Activated gamma-delta T cell treated with Interleukin-2 at 50 U/mL for 16 hours (primary cell): ENCODE measurements around the gene CDYL.

Experiments
- DNase-seq: peaks from one replicate; pipeline ENCODE4 v3.0.0-alpha.2; 2020

The CDYL gene

DNA sequence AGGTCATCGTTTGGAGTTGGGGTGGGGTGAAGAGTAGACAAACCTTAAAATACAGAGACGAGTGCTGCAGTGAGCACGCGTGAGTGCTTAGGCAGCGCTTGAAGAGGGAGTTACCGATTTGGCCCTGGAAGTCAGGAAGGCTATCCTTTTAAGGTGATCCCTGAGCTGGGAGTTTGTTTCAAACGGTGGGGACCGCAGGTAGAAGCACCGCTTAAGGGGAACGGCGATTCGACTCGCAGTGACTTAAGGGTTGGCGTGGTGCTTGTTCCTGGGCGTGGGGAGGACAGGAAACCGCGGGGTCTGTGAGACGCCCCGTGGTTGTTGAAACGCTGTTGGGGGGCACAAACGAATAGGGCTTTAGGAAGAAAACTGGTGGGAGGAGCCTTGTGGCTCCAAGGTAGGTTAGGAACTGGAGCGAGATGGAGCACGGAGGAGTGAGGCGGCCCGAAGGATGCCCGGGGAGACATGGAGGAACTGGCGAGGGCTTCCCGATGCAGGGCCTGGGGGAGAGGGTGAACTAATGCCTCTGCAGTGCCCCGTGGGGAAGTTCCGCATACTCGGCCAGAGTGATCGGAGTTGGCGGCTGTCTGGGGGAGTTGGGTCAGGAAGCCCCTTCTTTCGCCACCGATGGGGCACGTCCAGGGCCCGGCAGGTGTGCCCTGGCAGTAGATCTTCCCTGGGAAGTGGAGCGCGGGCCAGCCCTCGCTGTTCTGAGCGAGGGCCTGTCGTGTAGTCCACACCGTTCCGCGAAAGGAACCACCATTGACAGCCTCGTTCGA, 1.3 kb upstream of the CDYL start:
- DNase-seq: peak; percentile 22

GRCh38 chr6:4775494-4776130, 592 bp upstream of the CDYL start:
- peak; percentile 69 for DNase-seq

GRCh38 chr6:4776493-4777393, 539 bp downstream of the CDYL start:
- peak; percentile 33 for DNase-seq

DNA sequence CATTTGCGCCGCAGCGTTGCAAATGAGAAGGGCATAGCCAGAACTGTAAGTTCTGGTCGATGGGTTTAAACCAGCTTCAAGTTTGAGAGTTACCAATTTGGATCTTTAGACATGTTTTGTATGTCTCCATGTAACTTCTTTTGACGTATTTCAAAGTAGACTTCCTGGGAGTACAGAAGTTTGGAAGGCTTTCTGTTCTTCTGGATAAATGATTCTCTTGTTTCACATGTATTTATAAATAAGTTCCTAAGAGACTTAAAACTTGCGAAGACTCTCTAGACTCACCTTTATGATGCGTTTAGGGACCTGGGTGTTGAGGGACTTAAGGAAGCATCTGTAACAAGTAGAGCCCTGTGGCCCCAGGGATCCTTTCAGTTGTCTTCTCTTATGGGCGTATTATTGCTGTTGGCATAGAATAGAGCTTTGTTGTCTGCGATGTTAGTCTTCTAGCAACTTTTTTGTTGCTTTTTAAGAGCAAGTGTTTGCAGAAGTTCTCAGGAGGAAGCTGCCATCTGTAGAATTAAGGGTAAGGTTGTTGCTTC, 1.3 kb downstream of the CDYL start:
- no peak for DNase-seq

DNA sequence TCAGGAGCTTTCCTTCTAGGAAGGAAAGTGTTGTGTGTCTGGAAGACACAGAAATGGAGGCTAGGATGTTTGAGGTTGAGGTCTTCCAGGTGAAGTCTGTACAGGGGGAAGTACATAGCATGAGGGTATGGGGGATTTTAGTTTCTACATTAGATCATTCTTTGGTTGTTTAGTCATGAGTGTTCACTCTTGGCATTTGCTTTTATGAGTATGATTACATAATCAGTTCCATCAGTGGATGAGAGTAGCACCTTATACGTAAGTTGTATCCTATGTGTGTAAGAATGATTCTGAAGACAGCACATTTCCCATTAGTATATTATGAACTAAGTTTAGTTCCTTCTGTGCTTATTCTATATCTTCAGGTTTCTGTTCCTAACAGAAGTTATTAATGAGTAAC, 1.9 kb downstream of the CDYL start:
- DNase-seq: no peak

DNA sequence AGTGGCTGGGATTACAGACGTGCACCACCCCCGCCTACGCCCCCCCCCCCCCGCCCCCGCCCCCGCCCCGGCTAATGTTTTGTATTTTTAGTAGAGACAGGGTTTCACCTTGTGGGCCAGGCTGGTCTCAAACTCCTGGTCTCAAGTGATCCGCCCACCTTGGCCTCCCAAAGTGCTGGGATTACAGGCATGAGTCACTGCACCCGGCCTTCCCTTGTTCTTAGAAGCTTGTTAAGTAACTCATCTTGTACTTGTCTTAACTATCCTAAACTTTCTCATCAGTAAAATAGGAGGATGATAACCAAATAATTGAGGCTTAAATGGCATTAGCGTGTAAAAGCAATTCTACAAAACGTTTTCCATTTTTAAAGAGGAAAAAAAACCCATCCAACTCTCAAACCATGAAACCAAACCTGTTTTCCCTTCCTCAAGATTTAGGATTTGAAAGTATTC, 4.2 kb downstream of the CDYL start:
- no peak for DNase-seq

GRCh38 chr6:4781426-4781825, 5.2 kb downstream of the CDYL start:
- DNase-seq: no peak

GRCh38 chr6:4781967-4782575, 5.9 kb downstream of the CDYL start:
- no peak for DNase-seq

DNA sequence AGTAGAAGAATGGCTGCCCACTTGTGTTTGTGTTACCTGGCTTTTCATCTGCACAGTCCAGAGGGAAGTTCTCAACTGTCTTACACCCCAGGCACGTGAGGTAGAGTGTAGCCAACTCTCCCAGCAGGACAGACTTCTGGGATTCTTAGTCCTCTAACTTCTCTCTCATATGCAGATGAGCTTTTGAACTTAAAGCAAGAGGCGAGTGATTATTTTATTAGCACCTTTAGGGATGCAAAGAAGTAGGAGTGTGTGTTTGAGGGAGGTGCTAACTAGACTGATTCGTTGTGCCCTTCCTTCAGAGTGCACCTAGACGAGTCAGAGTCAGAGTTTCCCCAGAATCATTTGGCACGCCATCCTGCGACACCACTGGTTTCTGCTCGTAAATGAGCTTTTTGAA, 10.8 kb downstream of the CDYL start:
- no peak for DNase-seq

- DNase-seq: no peak
Observed at GRCh38 chr6:4788482-4788881, 12.3 kb downstream of the CDYL start.

GRCh38 chr6:4788953-4789584, 12.9 kb downstream of the CDYL start:
- no peak for DNase-seq

DNA sequence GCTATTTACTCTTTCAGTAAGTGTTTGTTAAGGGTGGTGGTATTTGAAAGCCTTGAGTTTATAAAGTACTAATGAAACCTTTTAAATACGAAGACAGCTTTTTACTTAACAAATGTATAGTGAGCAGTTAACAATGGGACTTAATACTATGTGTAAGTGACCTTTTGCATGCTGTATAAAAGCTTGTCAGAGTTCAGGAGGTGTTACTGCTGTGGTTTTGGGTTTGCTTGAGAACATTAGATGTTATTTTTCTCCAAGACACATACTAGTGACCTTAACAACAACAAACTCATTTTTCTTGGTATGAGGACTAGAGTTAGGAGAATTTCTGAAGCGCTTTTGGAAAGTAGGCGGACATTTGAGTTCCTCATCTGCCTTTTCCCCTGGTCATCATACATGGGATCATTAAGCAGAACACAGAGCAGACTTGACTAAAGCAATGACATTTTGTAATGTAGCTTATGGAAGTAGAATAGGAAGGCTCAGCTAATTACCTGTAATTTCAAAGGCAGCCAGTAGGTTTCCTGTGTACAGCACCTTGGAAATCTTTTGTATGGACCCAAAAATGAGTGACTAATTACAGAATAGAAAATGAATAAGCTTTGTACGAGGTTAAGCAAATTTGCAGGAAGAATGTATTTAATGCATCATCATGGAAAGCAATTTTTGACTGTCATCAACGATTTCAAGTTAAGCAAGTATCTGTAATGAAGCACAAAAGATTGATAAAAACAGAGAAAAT, 14.1 kb downstream of the CDYL start:
- no peak for DNase-seq

DNA sequence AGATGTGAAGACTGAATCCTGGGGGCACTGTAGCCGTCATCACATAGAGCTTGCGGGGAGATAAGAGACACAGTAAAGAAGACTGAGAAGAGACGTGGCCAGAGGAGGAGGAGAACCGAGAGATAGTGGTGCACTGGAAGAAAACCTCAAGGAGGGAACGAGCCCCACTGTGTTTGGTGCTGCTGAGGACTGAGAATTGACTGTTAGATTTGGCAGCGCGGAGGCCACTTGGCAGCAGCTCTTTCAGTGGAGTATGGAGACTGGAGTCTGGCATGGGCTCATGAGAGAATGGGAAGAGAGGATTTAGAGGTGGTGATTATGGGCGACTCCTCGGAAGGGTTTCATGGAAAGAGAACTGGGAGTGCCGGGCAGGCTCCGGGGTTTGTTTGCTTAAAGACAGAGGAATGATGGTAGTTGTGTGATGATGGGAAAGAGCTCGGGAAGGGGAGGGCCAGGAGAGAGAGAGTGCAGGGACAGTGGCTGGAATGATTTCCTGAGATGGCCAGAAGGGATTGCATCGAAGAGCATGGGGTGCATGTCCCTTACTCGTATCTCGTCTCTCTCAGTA, 18.0 kb downstream of the CDYL start:
- no peak for DNase-seq

GRCh38 chr6:4797587-4797986, 21.4 kb downstream of the CDYL start:
- no peak for DNase-seq

DNA sequence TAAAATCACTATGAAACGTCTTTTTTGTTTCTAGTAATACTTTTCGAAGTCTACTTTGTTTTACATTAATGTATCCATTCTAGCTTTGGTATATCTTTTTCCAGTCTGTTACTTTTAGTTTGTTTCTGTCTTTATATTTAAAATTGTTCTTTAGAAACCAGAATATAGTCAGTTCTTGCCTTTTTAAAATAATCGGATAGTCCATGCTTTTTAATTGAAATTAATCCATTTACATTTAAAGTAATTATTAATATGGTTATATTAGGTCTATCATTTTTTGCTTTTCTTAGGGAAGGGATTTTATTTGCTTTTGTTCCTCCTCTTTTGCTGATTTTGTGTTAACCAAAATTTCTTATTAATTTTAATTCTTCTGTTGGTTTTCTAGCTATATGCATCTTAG, 23.7 kb downstream of the CDYL start:
- DNase-seq: no peak

DNA sequence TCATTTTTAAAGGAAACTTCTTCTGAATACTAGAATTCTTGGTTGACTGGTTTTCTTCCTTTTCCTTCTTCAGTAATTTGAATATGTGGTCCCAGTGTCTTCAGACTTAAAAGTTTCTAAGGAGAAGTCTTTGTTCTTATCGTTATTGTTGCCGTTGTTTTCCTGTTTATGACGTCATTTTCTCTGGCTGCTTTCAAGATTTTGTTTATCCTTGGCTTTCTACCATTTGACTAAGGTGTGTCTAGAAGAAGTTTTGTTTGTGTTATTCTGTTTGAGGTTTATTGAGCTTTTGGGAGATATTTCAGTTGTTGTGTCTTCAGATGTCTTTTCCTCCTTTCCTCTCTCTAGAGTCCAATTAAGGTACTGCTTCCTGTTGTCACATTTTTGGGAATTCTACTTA, 24.5 kb downstream of the CDYL start:
- no peak for DNase-seq

GRCh38 chr6:4801491-4802110, 25.4 kb downstream of the CDYL start:
- DNase-seq: no peak

- DNase-seq: no peak
Observed at GRCh38 chr6:4802312-4802935, 26.2 kb downstream of the CDYL start.

GRCh38 chr6:4803343-4803744, 27.1 kb downstream of the CDYL start:
- DNase-seq: no peak

DNA sequence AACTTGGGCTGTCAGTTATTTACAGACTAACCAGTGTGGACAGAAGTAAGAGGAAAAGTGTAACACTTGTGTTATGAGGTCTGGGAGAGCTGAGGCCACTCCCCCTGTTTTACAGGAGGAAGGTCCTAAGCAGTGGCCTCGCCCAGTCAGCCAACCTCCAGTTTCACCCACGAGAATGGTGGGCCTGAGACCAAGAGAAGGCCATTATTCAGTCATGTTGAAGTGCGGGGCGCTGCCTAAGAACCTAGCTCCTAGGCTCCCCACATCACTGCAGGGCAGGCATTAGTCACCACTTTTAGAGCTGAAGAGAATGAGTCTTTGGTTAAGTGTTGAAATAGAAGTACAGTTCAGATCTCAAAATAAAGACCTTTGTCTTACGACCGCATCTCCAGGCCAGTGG, 27.9 kb downstream of the CDYL start:
- DNase-seq: no peak
